Fibroblast of skin of left quadriceps (primary cell): ENCODE results near the gene SH3BP2.
A peak's percentile ranks its signal among the peaks of the same experiment; 100 is the strongest.

ENCODE experiments used
- DNase-seq, 2 experiments: peaks; one replicate each; pipeline ENCODE4 v3.0.0-alpha.2; 2013; ENCODE audit warnings: low read depth in 2 of 2

Gene SH3BP2

DNA sequence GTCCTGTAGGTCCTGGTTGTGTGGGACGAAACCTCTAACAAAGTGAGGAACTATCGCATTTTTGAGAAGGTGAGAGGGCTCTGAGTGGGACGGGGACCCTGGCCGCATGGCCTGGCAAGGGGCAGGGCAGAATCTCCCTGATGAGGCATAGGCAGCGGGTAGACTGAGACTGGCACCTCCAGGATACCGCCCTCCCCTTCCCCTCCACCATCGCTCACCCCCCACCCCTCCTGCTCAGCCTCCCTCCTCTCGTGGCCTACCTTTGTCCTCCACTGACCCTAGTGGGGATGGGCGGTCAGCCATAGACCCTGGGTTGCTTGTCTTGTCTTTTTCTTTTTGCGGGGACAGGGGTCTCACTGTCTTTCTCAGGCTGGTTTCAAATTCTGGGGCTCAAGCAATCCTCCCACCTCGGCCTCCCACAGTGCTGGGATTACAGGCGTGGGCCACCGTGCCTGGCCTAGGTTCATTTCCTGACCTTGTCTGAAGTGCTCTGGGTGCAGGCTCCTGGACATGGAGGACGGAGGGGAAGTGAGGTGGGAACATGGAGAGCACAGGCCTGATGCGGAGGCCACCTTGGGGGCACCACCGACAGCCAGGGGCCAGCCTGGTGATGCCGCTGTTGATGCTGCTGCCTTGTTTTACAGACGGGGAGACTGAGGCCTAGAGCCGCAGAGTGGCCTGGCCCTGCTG, 40.2 kb downstream of the SH3BP2 start:
- no peak for DNase-seq

- no peak for DNase-seq
These were observed 40.8 kb downstream of the SH3BP2 start for GRCh38 chr4:2833671-2834000.

- no peak for DNase-seq
These were observed 41.4 kb downstream of the SH3BP2 start for GRCh38 chr4:2834001-2834921.

- DNase-seq = no peak
These were observed 43.1 kb downstream of the SH3BP2 start for GRCh38 chr4:2835978-2836377.

GRCh38 chr4:2836391-2836859, 43.5 kb downstream of the SH3BP2 start:
- DNase-seq = no peak

DNA sequence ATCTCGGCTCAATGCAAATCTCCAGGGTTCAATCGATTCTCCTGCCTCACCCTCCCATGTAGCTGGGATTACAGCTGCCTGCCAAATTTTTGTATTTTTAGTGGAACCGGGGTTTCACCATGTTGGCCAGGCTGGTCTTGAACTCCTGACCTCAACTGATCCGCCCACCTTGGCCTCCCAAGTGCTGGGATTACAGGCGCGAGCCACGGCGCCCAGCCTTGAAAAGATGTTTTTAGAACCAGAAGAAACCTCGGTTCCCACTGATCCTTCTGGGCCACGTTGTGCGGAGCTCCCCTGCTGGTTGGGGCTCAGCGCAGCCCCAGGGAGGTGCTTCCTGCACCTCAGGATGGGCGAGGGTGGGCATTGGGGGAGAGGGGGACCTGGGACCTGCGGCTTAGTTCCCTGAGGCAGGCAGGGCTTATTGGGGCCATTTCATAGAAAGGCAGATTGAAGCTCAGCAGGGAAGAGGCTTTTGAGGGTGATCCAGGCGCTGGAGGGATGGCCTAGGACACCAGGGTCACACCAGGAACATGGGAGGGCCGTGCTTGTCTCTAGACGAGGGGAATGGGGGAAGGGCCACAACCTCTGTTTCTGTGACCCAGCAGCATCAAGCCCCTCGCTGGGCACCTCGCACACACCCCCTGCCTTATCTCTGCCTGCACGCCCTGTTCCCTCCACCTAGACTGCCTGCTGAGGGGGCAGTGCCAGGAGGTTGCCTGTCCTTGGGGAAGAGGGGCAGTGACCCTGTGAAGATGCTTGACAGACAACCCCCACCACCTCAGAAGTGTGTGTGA, 44.4 kb downstream of the SH3BP2 start:
- no peak for DNase-seq

DNA sequence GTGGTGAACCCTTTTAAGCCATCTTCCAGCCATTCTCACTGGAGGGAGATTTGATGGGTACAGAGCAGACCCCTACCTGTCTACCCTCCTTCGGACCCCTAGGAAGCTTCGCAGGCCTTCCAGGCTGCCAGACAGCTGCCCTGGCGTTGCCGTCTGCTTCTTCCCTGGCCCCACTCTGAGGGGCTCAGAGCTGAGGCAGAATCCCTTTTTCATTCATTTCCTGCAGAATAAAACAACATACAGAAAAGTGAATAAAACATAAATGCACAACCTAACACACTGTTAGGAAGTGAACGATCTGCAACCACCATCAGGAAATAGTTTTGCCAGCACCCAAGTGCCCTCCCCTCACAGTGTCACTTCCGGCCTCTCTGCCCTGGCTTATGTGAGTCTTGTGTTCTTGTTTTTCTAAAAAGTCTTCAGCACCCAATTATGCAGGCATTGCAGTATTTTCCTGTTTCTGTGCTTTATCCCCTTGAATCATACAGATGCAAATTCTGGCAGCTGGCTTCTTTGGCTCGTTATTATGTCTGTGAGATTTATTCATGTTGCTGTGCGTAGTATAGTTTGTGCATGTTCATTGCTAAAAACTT, 45.1 kb downstream of the SH3BP2 start:
- DNase-seq = no peak

DNA sequence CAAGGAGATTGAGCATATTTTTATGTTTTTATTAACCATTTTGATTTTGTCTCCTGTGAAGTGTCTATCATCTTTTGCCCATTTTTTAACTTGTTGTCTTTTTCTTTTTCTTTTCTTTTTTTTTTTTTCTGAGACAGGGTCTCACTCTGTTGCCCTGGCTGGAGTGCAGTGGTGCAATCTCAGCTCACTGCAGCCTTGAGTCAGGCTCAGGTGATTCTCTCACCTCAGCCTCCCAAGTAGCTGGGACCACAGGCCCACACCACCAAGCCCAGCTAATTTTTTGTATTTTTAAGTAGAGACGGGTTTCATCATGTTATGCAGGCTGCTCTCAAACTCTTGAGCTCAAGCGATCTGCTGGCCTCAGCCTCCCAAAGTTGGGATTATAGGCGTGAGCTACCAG, 46.2 kb downstream of the SH3BP2 start:
- DNase-seq = no peak

DNA sequence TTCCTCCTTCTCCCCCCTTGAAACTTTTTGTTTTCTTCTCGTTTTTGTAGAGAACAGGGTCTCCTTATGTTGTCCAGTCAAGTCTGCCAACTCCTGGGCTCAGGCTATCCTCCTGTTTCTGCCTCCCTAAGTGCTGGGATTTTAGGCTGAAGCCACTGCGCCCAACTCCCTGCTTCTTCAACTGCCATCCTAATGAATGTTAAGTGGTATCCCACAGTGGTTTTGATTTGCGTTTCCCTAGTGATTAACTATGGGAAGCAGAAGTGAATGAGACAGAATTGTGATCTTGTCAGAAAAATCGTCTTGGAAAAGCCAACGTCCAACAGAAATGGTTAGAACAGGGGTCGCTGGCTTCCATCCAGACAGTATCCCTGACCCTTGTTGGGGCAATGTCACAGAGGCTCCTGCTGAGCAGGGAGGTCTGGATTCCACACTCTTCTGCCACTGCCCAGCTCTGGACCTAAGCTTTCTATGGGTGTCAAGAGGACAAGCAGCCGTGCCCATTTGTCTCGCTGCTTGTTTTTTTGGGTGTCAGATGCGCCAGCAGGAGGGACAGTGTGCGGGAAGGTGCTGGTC, 49.9 kb downstream of the SH3BP2 start:
- no peak for DNase-seq

GRCh38 chr4:2843263-2843940, 50.5 kb downstream of the SH3BP2 start, which contains the start of gene ADD1:
Gene ADD1 (plus strand): TSS chr4:2843844. CDS start chr4:2875916, 32,072 bp downstream.
- DNase-seq = peak; percentile 77 to 78

DNA sequence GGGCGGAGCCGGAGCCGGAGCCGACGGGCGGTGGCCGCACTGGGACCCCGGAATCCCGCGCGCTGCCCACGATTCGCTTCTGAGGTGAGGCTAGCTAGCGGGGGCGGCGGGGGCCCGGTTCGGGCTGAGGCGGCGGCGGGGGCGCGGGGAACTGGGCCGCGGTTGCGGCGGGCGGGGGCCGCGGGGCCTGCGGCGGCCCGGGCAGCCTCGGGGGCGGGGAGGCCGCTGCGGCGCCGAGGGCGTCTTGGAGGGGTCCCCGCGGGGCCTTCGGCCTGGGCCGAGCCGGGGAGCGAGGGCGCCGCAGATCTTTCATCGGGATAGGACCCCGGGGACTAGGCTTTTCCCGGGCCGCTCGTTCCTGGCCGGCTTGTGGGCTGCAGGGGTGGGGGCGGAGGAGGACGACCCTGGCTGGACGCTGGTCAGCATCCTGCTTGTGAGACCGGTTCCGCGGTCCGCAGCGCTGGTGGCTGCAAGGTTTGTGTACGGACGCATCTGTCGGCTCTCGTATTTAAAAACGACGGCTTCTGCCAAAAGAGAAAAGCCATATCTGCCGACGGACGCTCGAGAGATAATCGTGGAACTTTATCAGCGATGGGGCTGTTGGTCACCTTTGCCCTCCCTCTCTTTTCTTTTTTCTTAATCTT, 51.2 kb downstream of the SH3BP2 start:
- no peak for DNase-seq

DNA sequence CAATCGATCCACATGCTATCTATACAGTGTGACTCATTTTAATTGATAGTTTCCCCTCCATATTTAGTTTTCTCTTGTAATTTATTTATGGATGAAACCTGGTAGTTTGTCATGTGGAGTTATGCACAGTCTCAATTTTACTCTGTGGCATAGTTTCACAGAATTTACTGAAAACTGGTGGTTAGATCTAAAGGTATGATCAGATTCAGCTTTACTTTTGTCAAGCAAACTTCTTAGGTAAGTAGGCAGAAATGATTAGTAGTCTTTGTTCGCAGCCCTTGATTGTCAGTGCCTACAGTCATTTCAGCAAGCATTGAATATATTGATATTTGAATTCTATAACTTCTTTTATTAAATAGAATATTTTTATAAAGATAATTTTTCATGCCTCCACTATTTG, 53.3 kb downstream of the SH3BP2 start:
- no peak for DNase-seq

GRCh38 chr4:2847302-2847871, 54.5 kb downstream of the SH3BP2 start:
- DNase-seq = no peak

DNA sequence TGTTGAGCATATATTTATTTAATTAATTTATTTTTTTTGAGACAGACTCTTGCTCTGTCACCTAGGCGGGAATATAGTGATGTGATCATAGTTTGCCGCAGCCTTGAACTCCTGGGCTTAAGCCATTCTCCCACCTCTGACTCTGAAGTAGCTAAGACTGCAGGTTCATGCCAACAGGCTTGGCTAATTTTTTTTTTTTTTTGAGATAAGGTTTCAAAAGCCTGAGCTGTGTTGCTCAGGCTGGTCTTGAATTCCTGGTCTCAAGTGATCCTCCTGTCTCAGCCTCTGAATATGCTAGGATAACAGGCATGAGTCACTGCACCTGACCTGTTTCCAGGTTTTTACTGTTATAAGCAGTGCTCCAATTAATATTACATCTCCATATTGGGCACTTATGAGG, 55.6 kb downstream of the SH3BP2 start:
- no peak for DNase-seq

- no peak for DNase-seq
These were observed 56.6 kb downstream of the SH3BP2 start for GRCh38 chr4:2849267-2850152.

DNA sequence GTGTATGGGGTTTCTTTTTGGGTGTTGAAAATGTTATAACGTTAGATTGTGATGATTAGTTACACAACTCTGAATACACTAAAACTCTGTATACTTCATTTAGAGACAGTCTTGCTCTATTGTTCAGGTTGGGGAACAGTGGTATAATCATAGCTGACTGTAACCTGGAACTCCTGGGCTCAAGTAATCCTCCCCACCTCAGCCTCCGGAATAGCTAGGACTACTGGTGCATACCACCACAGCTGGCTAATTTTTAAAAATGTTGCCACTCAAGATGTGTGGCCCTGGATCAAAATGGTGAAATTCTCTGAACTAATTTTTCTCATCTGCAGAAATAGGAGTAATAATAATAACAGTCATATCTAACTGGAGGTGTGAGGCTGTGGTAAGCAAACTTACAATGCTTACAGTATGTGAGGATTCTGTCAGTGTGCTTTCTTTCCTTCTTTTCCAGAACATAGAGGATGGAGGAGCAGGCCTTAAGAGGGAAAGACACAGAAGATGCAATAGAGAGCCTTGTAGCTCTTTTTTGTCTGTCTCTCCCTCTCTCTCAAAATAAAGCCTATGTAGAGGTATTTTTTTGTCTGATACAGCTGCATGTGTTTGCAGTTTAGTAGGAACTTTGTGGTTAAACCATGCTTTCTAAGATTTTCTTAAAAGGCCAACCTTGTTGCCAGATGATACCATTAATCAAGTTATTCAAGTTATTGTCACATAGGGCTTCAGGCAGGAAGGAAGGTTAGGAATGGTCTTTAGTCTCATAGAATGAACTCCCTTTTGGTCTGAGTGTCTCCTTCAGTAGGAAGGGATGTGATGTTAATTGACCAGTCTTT, 58.3 kb downstream of the SH3BP2 start:
- no peak for DNase-seq

DNA sequence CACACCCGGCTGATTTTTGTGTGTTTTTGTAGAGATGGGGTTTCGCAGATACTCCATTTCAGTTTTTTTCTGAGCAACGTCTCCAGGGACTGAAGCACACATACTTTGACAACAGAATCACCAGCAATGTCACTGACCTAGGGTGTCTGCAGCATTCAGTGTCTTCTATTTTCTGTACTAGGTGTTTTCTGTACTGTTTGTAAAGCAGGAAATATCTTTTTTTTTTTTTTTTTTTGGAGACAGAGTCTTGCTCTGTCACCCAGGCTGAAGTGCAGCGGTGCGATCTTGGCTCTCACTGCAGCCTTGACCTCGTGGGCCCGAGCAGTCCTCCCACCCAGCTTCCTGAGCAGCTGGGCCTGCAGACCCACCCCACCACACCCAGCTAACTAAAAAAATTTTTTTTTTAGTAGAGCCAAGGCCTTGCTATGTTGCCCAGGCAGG, 59.6 kb downstream of the SH3BP2 start:
- DNase-seq = no peak

DNA sequence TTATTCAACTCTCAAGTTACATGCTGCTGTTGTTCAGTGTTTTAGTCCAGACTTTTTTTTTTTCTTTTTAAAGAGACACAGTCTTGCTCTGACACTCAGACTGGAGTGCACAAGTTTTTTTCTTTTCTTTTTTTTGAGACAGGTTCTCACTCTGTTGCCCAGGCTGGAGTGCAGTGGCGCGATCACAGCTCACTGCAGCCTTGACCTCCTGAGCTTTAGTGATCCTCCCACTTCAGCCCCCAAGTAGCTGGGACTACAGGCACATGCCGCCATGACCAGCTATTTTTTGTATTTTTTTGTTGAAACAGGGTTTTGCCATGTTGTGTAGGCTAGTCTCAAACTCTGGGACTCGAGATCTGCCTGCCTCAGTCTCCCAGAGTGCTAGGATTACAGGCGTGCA, 62.7 kb downstream of the SH3BP2 start:
- no peak for DNase-seq
